ENCODE data around the gene CNTNAP5.

Gene CNTNAP5

GRCh38 chr2:124647663-124648062 is 622.6 kb downstream of the CNTNAP5 start:
- TF ChIP-seq CTCF (IDR thresholded peaks at IDR 0.05) = no peak

GRCh38 chr2:124649001-124649400 is 623.9 kb downstream of the CNTNAP5 start:
- no peak for TF ChIP-seq CTCF (IDR thresholded peaks at IDR 0.05)

GRCh38 chr2:124652099-124652498 is 627.0 kb downstream of the CNTNAP5 start:
- no peak for TF ChIP-seq CTCF (IDR thresholded peaks at IDR 0.05)

- no peak for TF ChIP-seq CTCF (IDR thresholded peaks at IDR 0.05)
These were observed 633.3 kb downstream of the CNTNAP5 start for GRCh38 chr2:124658373-124658772.

GRCh38 chr2:124661558-124661957 is 636.5 kb downstream of the CNTNAP5 start:
- no peak for TF ChIP-seq CTCF (IDR thresholded peaks at IDR 0.05)

- no peak for TF ChIP-seq CTCF (IDR thresholded peaks at IDR 0.05)
These were observed 638.0 kb downstream of the CNTNAP5 start for GRCh38 chr2:124662946-124663644.

- no peak for TF ChIP-seq CTCF (IDR thresholded peaks at IDR 0.05)
These were observed 638.5 kb downstream of the CNTNAP5 start for GRCh38 chr2:124663645-124663997.

- TF ChIP-seq CTCF (IDR thresholded peaks at IDR 0.05) = no peak
These were observed 639.3 kb downstream of the CNTNAP5 start for GRCh38 chr2:124664363-124664762.
